ENCODE results near the gene MMP27.

DNA sequence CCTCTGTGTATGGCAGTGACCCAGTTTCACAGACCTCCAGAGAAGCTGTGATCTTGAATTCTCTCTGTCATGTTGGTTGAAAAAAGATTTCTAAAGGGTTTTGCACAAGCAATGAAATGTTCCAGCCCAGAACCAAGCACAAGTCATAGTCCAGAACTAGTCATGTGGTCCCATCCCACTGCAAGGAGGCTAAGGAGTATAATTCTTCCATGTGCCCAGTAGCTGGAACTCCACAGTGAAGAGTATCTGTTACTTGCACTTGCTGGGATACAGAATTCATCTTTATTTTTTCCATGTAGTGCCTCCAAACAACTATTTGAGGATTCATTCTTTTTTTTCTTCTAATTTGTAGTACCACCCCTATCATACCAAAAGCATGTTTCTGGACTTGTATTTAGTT, 29.1 kb upstream of the MMP27 start:
- no peak for TF ChIP-seq EZH2phosphoT487 (conservative IDR thresholded peaks at IDR 0.05; ENCODE audit: low read length)
- TF ChIP-seq, protein P1, sequence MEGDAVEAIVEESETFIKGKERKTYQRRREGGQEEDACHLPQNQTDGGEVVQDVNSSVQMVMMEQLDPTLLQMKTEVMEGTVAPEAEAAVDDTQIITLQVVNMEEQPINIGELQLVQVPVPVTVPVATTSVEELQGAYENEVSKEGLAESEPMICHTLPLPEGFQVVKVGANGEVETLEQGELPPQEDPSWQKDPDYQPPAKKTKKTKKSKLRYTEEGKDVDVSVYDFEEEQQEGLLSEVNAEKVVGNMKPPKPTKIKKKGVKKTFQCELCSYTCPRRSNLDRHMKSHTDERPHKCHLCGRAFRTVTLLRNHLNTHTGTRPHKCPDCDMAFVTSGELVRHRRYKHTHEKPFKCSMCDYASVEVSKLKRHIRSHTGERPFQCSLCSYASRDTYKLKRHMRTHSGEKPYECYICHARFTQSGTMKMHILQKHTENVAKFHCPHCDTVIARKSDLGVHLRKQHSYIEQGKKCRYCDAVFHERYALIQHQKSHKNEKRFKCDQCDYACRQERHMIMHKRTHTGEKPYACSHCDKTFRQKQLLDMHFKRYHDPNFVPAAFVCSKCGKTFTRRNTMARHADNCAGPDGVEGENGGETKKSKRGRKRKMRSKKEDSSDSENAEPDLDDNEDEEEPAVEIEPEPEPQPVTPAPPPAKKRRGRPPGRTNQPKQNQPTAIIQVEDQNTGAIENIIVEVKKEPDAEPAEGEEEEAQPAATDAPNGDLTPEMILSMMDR (IDR thresholded peaks at IDR 0.05; ENCODE audit: insufficient read depth, low read length, poor library complexity, severe bottlenecking): no peak

All from SU-DHL-6 (cell line).